Left ventricle myocardium inferior (tissue), 1 donor: ENCODE data around the gene DDN. TPM values are rescaled to one million over a fixed set of nuclear protein-coding genes. Genes with fewer than 3 reads are reported as not detected.

Source experiments
- DNase-seq: peaks from one replicate; pipeline ENCODE4 v3.0.0-alpha.2; 2020
- H3K27ac ChIP-seq: fragments of 200-600 bp; replicated peaks from 2 replicates; pipeline ENCODE4 v1.8.0; 2021
- H3K27me3 ChIP-seq: fragments of 200-600 bp; 2 replicates; pipeline ENCODE4 v1.8.0; 2021; ENCODE audit warnings: low read depth
- H3K36me3 ChIP-seq: fragments of 200-600 bp; 2 replicates; pipeline ENCODE4 v1.8.0; 2021
- H3K4me1 ChIP-seq: fragments of 200-600 bp; 2 replicates; pipeline ENCODE4 v1.8.0; 2021
- H3K4me3 ChIP-seq: fragments of 200-600 bp; 2 replicates; pipeline ENCODE4 v1.8.0; 2021; ENCODE audit warnings: mild to moderate bottlenecking, moderate library complexity
- H3K9me3 ChIP-seq: fragments of 200-600 bp; replicated peaks from 2 replicates; pipeline ENCODE4 v1.8.0; 2021
- intact Hi-C: fragments of 100-400 bp; cut with micrococcal nuclease; formaldehyde crosslinking; loops from one replicate; pipeline ENCODE4 v1.11.0; 2022
- total RNA-seq: library from RNA; stranded (reverse); fragmentation: NEBNext Ultra II Directional; extraction: Animal tissue kit (Norgen Biotek cat#: 25700); gene quantifications from one replicate; pipeline ENCODE4 v1.2.1, GENCODE V29; 2021
- TF ChIP-seq, protein P1 (sequence below): fragments of 200-600 bp; IDR thresholded peaks from 2 replicates; pipeline ENCODE4 v1.8.0; 2021; ENCODE audit warnings: antibody characterized with exemption, mild to moderate bottlenecking, borderline replicate concordance
- donor health status: DM: no; HTN: yes; CAD: no; lungs with severe emphysema.

The DDN gene
- total RNA-seq, 1 donor from 2014 or later: 1.4 TPM

DNA sequence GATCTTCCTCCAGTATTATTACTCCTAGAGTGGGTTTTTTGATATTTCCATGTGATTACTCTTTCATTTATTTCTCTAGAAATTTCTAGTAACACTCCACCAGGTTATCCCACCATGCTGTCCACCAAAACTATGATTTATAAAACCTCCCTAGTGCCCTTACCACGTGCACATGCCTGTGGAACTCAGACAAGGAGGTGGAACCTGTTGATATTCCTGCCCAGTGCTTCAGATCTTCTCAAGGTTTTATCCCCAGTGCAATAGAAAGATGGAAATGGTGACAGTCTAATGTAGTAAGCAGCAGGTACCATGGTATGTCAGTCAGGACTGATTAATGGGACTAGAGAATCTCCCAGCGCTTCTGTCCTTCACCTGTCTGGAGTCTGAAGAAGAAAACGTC is 38.3 kb downstream of the DDN start:
- Histone ChIP-seq H3K4me1 (peaks cover 21% of the 10 kb centered on the region), H3K36me3 (no peaks in the 10 kb centered on the region), H3K27me3 (peaks cover 32% of the 10 kb centered on the region), H3K9me3 (no peaks in the 10 kb centered on the region), H3K4me3 (no peak overlapping the region), H3K27ac (no peak overlapping the region)
- intact Hi-C loops: no loop called here
- TF ChIP-seq, protein P1, sequence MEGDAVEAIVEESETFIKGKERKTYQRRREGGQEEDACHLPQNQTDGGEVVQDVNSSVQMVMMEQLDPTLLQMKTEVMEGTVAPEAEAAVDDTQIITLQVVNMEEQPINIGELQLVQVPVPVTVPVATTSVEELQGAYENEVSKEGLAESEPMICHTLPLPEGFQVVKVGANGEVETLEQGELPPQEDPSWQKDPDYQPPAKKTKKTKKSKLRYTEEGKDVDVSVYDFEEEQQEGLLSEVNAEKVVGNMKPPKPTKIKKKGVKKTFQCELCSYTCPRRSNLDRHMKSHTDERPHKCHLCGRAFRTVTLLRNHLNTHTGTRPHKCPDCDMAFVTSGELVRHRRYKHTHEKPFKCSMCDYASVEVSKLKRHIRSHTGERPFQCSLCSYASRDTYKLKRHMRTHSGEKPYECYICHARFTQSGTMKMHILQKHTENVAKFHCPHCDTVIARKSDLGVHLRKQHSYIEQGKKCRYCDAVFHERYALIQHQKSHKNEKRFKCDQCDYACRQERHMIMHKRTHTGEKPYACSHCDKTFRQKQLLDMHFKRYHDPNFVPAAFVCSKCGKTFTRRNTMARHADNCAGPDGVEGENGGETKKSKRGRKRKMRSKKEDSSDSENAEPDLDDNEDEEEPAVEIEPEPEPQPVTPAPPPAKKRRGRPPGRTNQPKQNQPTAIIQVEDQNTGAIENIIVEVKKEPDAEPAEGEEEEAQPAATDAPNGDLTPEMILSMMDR: no peak
- DNase-seq: no peak

DNA sequence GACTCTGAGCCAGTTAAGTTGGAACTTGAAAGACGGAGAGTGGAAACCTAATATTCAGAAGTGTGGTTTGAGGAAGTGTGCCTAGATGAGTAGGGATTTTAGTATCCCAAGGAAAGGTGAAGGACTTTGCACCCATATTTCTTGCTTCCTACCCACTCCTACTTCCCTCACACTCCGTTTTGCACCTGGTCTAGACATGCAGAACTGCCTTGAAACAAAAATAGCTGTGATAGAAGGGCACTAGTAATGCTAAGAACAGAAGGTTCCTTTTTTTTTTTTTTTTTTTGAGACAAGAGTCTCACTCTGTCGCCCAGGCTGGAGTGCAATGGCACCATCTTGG is 41.2 kb downstream of the DDN start:
- intact Hi-C loops: no loop called here
- no peaks in the 10 kb centered on the region for H3K9me3 ChIP-seq
- H3K4me3 ChIP-seq: peak overlapping the region; percentile 85
- DNase-seq: no peak
- no peaks in the 10 kb centered on the region for H3K36me3 ChIP-seq
- H3K4me1 ChIP-seq: peaks cover 42% of the 10 kb centered on the region
- peaks cover 32% of the 10 kb centered on the region for H3K27me3 ChIP-seq
- TF ChIP-seq, protein P1: no peak
- H3K27ac ChIP-seq: no peak overlapping the region

DNA sequence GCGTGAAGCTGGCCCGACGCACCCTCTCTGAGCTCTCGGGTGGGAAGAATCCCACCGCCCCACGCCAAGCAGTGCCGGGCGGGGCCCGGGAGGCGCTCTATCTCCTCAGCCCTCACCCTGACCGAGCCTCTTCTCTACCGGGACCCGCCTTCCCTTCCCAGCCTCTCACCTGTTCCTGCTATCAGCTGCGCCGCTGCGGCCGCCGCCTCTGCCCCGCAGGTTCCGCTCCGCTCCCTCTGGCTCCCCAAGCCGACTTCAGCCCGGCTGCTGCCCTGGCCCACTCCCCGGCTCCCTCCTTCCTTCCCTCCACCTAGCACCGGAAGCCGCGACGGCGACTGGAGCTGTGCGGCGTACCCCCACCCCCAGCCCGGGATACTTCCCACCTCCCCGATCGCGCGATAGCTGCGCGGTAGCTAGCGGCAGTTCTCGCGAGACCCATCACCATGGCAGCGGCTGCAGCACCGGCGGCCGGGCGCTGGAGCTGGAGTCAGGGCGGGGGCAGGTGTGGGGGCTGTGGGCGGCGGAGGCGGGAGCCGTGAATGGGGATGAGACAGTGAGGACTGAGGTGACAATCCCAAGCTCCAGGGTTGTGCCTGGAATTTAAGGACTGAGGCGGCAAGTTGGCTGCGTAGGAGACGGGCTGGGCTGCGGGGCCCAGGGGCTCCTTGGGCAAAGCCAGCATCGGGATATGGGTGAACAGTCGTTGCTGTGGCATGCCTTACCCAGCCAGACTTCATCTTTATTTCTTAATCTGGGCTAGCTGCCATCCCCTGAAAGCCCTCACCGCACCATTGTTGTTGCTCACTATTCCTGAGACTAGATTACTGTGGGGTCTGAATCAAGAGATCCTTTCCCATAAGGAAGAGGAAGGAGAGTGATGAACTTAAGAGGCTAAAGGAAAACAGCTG is 41.8 kb downstream of the DDN start, which contains the start of gene ARF3:
ARF3 (minus strand) TSS at position 347 of the 908 bp plus-strand sequence. CDS start 16,392 bp downstream, outside the sequence.
- Histone ChIP-seq H3K27me3 (peaks cover 27% of the 10 kb centered on the region), H3K4me1 (peaks cover 42% of the 10 kb centered on the region), H3K27ac (peak within 1 kb of the TSS; percentile 81), H3K36me3 (peaks cover 3% of the 10 kb centered on the region), H3K4me3 (peak within 1 kb of the TSS; percentile 85), H3K9me3 (no peaks in the 10 kb centered on the region)
- TF ChIP-seq, protein P1: no peak
- intact Hi-C loops: no loop called here
- DNase-seq: peak; percentile 95

DNA sequence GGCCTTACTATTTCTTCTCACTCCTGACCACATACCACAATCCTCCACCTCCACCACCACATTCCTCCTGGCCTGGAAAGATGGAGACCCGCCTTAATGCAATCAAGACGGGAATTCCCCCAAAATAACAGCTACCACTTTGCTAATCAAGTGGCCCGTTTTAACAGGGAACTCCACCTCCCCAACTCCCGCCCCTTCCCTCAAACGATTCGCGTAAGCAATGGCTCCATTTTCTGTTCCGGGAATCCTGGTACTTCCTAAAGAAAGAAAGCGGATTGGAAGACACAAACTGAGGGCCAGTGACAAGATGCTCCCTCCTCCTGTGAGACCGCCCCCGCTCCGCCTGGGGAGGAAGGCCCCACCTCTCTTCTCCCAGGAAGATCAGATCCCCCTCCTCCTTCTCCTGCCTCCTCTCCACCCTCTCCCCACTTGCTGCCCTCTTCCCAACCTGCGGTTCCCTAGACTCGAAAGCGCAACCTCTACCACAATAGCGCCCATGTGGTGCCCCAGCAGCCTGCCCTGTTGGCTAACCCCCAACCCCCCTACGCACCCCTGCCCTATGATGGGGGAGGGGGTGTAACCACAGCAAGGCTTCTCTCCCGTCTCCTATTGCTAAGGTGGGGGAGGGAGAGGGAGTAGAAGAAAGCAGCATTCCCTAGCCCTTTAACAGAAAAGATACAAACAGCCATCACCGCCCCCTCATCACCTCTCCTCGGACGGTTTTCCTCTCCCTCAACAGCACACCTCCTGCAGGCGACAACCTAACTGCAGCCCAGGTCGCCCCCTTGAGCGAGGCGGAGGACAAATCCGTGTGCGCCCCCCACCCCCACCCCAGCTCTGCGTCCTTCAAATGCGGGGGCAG is 42.7 kb downstream of the DDN start:
- H3K4me1 ChIP-seq: peaks cover 42% of the 10 kb centered on the region
- TF ChIP-seq, protein P1: no peak
- H3K27ac ChIP-seq: peak overlapping the region; percentile 81
- peaks cover 19% of the 10 kb centered on the region for H3K27me3 ChIP-seq
- peaks cover 12% of the 10 kb centered on the region for H3K36me3 ChIP-seq
- intact Hi-C loops: no loop called here
- H3K4me3 ChIP-seq: peak overlapping the region; percentile 85
- H3K9me3 ChIP-seq: no peaks in the 10 kb centered on the region
- peak; percentile 85 for DNase-seq

DNA sequence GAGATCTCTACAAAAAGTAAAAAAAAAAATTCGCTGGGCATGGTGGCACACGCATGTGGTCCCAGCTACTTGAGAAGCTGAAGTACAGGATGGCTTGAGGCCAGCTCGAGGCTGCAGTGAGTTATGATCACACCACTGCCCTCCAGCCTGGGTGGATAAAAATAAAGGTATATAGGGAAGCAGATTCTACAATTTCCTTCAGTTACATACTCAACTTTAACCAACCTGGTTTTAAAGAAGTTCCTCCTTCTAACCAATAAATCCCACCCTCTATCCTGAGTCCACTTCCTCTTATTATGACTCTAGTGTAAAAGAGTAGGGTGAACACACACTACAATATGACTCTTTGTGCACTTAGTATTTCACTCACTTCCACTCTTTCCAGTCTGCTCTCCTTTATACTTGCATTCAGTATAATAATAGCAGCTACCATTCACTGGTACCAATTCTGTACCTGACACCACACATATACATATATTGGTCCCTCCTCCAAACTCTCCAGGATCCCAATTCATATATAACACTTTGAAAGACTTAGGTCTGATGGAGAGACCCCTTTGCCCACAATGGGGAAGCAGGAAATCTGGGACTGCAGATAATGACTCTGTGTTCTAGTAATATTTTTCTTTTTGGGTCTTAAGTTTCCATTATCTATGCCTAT is 44.2 kb downstream of the DDN start:
- Histone ChIP-seq H3K36me3 (peaks cover 15% of the 10 kb centered on the region), H3K4me3 (no peak overlapping the region), H3K9me3 (no peaks in the 10 kb centered on the region), H3K27ac (no peak overlapping the region), H3K4me1 (peaks cover 42% of the 10 kb centered on the region), H3K27me3 (peaks cover 3% of the 10 kb centered on the region)
- no peak for DNase-seq
- intact Hi-C loops: no loop called here
- TF ChIP-seq, protein P1: no peak
